ENCODE data around the gene PROSER2.
A peak's percentile ranks its signal among the peaks of the same experiment; 100 is the strongest.

PROSER2 gene

GRCh38 chr10:11866199-11866925 is 43.2 kb downstream of the PROSER2 start:
- no peak for DNase-seq (ENCODE audit: low spot score in 2 of 2)
- Mint-ChIP-seq H3K27ac (ENCODE audit: low read depth) (no peak overlapping the region), H3K9me3 (no peaks in the 10 kb centered on the region), H3K36me3 (ENCODE audit: insufficient read depth) (peaks cover 2% of the 10 kb centered on the region), H3K27me3 (no peaks in the 10 kb centered on the region), H3K4me1 (peaks cover 32% of the 10 kb centered on the region), H3K4me3 (no peak overlapping the region)
- no peak for ATAC-seq (replicated peaks; ENCODE audit: extremely low read depth, poor library complexity, severe bottlenecking)

- Mint-ChIP-seq H3K4me1 (peaks cover 21% of the 10 kb centered on the region), H3K27me3 (no peaks in the 10 kb centered on the region)
- ATAC-seq (replicated peaks; ENCODE audit: extremely low read depth, poor library complexity, severe bottlenecking), result no peak
Observed at GRCh38 chr10:11869219-11869618, 46.1 kb downstream of the PROSER2 start.

GRCh38 chr10:11869743-11870460 is 46.7 kb downstream of the PROSER2 start:
- Mint-ChIP-seq H3K27me3 (no peaks in the 10 kb centered on the region), H3K27ac (ENCODE audit: low read depth) (no peak overlapping the region), H3K4me1 (peaks cover 24% of the 10 kb centered on the region), H3K9me3 (no peaks in the 10 kb centered on the region), H3K4me3 (no peak overlapping the region), H3K36me3 (ENCODE audit: insufficient read depth) (no peaks in the 10 kb centered on the region)
- DNase-seq (ENCODE audit: low spot score in 2 of 2), result no peak
- no peak for ATAC-seq (replicated peaks; ENCODE audit: extremely low read depth, poor library complexity, severe bottlenecking)

More at GRCh38 chr10:11869219-11869618, 46.1 kb downstream of the PROSER2 start:
- no peak overlapping the region for H3K27ac Mint-ChIP-seq (ENCODE audit: low read depth)
- no peaks in the 10 kb centered on the region for H3K9me3 Mint-ChIP-seq
- DNase-seq (ENCODE audit: low spot score in 2 of 2), result no peak
- H3K36me3 Mint-ChIP-seq (ENCODE audit: insufficient read depth), result no peaks in the 10 kb centered on the region
- no peak overlapping the region for H3K4me3 Mint-ChIP-seq

GRCh38 chr10:11870461-11870780 is 47.3 kb downstream of the PROSER2 start:
- Mint-ChIP-seq H3K27ac (ENCODE audit: low read depth) (no peak overlapping the region), H3K36me3 (ENCODE audit: insufficient read depth) (no peaks in the 10 kb centered on the region), H3K27me3 (no peaks in the 10 kb centered on the region), H3K4me1 (peaks cover 25% of the 10 kb centered on the region), H3K9me3 (no peaks in the 10 kb centered on the region), H3K4me3 (no peak overlapping the region)
- ATAC-seq (replicated peaks; ENCODE audit: extremely low read depth, poor library complexity, severe bottlenecking), result no peak
- DNase-seq (ENCODE audit: low spot score in 2 of 2), result no peak

GRCh38 chr10:11870900-11871400 is 47.8 kb downstream of the PROSER2 start:
- DNase-seq (ENCODE audit: low spot score in 2 of 2) (no peak), ATAC-seq (replicated peaks; ENCODE audit: extremely low read depth, poor library complexity, severe bottlenecking) (no peak)
- peaks cover 25% of the 10 kb centered on the region for H3K4me1 Mint-ChIP-seq
- H3K9me3 Mint-ChIP-seq, result no peaks in the 10 kb centered on the region
- H3K27ac Mint-ChIP-seq (ENCODE audit: low read depth), result no peak overlapping the region
- H3K36me3 Mint-ChIP-seq (ENCODE audit: insufficient read depth), result no peaks in the 10 kb centered on the region
- no peak overlapping the region for H3K4me3 Mint-ChIP-seq
- no peaks in the 10 kb centered on the region for H3K27me3 Mint-ChIP-seq

GRCh38 chr10:11871466-11871865 is 48.3 kb downstream of the PROSER2 start:
- H3K27ac Mint-ChIP-seq (ENCODE audit: low read depth), result no peak overlapping the region
- H3K36me3 Mint-ChIP-seq (ENCODE audit: insufficient read depth), result no peaks in the 10 kb centered on the region
- DNase-seq (ENCODE audit: low spot score in 2 of 2) (no peak), ATAC-seq (replicated peaks; ENCODE audit: extremely low read depth, poor library complexity, severe bottlenecking) (peak; percentile 43)
- no peaks in the 10 kb centered on the region for H3K9me3 Mint-ChIP-seq
- H3K4me1 Mint-ChIP-seq, result peaks cover 25% of the 10 kb centered on the region
- no peak overlapping the region for H3K4me3 Mint-ChIP-seq
- no peaks in the 10 kb centered on the region for H3K27me3 Mint-ChIP-seq

- H3K27ac Mint-ChIP-seq (ENCODE audit: low read depth), result no peak overlapping the region
- H3K4me3 Mint-ChIP-seq, result no peak overlapping the region
- no peaks in the 10 kb centered on the region for H3K27me3 Mint-ChIP-seq
- no peaks in the 10 kb centered on the region for H3K36me3 Mint-ChIP-seq (ENCODE audit: insufficient read depth)
- ATAC-seq (replicated peaks; ENCODE audit: extremely low read depth, poor library complexity, severe bottlenecking) (no peak), DNase-seq (ENCODE audit: low spot score in 2 of 2) (no peak)
- no peaks in the 10 kb centered on the region for H3K9me3 Mint-ChIP-seq
- H3K4me1 Mint-ChIP-seq, result peaks cover 25% of the 10 kb centered on the region
Observed at GRCh38 chr10:11874568-11875493, 51.7 kb downstream of the PROSER2 start.

- H3K36me3 Mint-ChIP-seq (ENCODE audit: insufficient read depth), result no peaks in the 10 kb centered on the region
- DNase-seq (ENCODE audit: low spot score in 2 of 2) (no peak), ATAC-seq (replicated peaks; ENCODE audit: extremely low read depth, poor library complexity, severe bottlenecking) (no peak)
- no peaks in the 10 kb centered on the region for H3K27me3 Mint-ChIP-seq
- H3K27ac Mint-ChIP-seq (ENCODE audit: low read depth), result no peak overlapping the region
- peaks cover 25% of the 10 kb centered on the region for H3K4me1 Mint-ChIP-seq
- H3K4me3 Mint-ChIP-seq, result no peak overlapping the region
- no peaks in the 10 kb centered on the region for H3K9me3 Mint-ChIP-seq
Observed at GRCh38 chr10:11875494-11876281, 52.5 kb downstream of the PROSER2 start.

- DNase-seq (ENCODE audit: low spot score in 2 of 2), result no peak
- Mint-ChIP-seq H3K27me3 (no peaks in the 10 kb centered on the region), H3K36me3 (ENCODE audit: insufficient read depth) (no peaks in the 10 kb centered on the region), H3K4me1 (peaks cover 19% of the 10 kb centered on the region), H3K27ac (ENCODE audit: low read depth) (no peak overlapping the region), H3K9me3 (no peaks in the 10 kb centered on the region), H3K4me3 (no peak overlapping the region)
- no peak for ATAC-seq (replicated peaks; ENCODE audit: extremely low read depth, poor library complexity, severe bottlenecking)
Observed at GRCh38 chr10:11876324-11876723, 53.2 kb downstream of the PROSER2 start.

- DNase-seq (ENCODE audit: low spot score in 2 of 2), result no peak
- no peak overlapping the region for H3K27ac Mint-ChIP-seq (ENCODE audit: low read depth)
- no peak for ATAC-seq (replicated peaks; ENCODE audit: extremely low read depth, poor library complexity, severe bottlenecking)
Observed at GRCh38 chr10:11876805-11877590, 53.8 kb downstream of the PROSER2 start.

GRCh38 chr10:11877591-11877905 is 54.4 kb downstream of the PROSER2 start:
- Mint-ChIP-seq H3K4me3 (no peak overlapping the region), H3K27ac (ENCODE audit: low read depth) (no peak overlapping the region), H3K9me3 (no peaks in the 10 kb centered on the region), H3K27me3 (no peaks in the 10 kb centered on the region), H3K4me1 (peaks cover 15% of the 10 kb centered on the region), H3K36me3 (ENCODE audit: insufficient read depth) (no peaks in the 10 kb centered on the region)
- ATAC-seq (replicated peaks; ENCODE audit: extremely low read depth, poor library complexity, severe bottlenecking), result no peak
- no peak for DNase-seq (ENCODE audit: low spot score in 2 of 2)

More at GRCh38 chr10:11876805-11877590, 53.8 kb downstream of the PROSER2 start:
- H3K36me3 Mint-ChIP-seq (ENCODE audit: insufficient read depth), result no peaks in the 10 kb centered on the region
- H3K9me3 Mint-ChIP-seq, result no peaks in the 10 kb centered on the region
- H3K4me1 Mint-ChIP-seq, result peaks cover 15% of the 10 kb centered on the region
- no peak overlapping the region for H3K4me3 Mint-ChIP-seq
- H3K27me3 Mint-ChIP-seq, result no peaks in the 10 kb centered on the region

Data from central memory CD8-positive, alpha-beta T cell (primary cell).